Activated T-cell treated with anti-CD3 and anti-CD28 coated beads for 24 hours (primary cell): ENCODE results near the gene RASGRP1.
A peak's percentile ranks its signal among the peaks of the same experiment; 100 is the strongest.

Experiments
- DNase-seq: peaks from one replicate; pipeline ENCODE4 v3.0.0-alpha.2; 2020; ENCODE audit warnings: low read depth

RASGRP1 gene

GRCh38 chr15:38565287-38565670 is 665 bp upstream of the RASGRP1 start:
- no peak for DNase-seq

- DNase-seq: peak; percentile 84
Measured at GRCh38 chr15:38563723-38564519, 693 bp downstream of the RASGRP1 start.

DNA sequence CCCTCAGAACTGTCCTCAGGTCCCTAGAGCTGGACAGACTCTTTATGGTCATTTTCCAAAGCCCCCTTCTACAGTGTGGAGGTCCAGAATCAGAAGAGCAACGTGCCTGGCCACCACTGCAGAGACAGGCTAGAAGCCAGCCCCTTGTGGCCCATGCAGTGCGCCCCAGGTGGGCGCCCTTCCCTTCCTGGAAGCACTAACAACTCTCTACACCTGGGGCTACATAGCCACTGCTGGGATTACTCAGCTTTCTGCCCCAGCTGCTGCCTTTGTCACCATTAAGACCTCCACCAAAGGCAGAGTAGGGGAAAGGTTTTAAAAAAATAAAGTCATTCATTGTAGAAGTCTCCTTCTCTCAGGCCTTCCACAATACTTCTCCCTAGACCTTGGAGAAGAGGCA is 2.3 kb downstream of the RASGRP1 start:
- no peak for DNase-seq

DNA sequence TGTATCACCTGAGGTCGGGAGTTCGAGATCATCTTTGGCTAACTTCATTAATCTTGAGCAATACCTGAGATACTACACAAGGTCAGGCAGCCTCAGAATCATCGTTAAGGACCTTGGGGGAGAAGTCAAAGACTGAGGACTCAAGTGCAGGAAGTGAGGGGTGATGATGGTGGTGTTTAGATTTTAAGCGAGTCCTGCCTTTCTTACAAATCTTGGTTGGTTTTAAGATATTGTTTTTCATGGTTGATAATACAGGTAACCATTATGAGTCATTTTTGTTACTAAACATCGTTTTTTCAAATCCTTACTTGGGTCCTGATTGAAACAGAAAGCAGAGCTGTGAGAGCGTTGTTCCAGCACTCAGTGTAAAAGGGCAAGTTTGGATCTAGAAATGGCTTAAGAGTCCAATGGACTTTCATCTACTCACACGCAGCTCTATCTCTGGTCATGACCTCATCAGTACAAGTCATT is 4.1 kb downstream of the RASGRP1 start:
- DNase-seq: no peak

GRCh38 chr15:38559636-38560307 is 4.8 kb downstream of the RASGRP1 start:
- no peak for DNase-seq

GRCh38 chr15:38559131-38559530 is 5.5 kb downstream of the RASGRP1 start:
- DNase-seq: no peak

GRCh38 chr15:38558372-38559059 is 6.1 kb downstream of the RASGRP1 start:
- no peak for DNase-seq

DNA sequence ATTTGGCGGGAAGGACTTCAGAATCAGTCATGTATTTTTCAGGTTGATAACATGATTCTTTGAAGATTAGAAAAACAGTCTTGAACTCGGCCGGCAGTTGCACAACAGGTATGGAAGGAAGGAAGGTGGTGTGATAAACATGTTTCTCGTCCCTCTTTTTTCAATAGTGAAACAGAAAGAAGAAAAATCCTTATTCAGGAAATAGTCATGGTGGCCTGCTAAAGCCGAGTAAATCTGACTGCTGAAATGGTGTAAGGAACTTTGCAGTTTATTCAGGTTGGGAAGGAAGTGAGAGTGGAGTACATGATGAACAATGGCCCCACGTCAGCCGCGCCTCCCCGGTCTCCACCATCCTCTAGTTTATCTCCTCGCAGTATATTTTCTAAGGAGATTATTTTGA is 6.7 kb downstream of the RASGRP1 start:
- DNase-seq: no peak

DNA sequence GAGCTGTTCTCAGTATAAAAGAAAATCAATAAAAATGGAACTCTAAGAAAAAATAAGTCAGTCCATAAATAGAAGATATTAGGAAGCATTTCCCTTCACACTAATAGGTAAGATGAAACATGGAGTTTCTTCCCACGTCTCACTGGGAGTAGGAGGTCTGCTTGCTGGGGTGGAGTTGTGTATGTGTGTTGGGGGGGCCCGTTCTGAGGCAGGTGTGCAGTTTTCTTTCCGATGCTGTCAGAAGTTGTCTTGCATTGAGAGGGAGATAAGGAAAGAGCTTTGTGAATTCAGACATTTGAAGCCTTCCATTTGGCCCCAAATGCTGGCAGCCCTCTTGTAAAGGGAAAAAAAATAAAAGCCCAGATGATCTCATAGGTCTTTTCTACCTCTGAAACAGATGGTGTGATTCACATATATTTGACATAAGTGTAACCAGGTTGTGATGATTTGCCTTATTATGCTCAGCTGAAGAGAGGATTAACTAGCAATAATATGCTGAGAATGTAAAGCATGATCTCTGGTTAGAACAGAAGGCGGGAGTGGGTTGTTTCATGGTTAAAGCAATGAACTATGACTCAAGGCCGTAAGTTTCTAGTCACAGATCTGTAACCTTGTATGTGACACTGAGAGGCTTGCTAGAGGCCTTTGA is 8.8 kb downstream of the RASGRP1 start:
- DNase-seq: no peak

DNA sequence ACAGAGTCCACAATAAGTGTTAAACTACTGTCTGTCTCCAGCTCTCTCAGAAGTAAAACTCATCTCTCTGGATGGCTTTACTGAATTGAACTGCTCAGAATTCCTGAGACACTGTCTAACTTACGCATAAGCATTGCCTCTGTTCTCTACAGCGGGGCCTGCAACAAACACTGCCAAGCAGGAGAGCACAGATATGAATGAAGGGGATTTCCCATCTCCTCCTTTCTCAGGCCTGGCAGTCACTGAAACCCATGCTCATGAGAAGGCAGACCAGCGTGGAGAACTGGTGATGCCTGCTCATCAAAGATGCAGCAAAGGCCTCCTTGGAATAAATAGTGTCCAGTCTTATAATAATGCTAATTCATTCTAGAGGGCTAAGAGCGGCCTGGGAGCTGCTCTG is 10.3 kb downstream of the RASGRP1 start:
- DNase-seq: peak; percentile 44

GRCh38 chr15:38553071-38553470 is 11.5 kb downstream of the RASGRP1 start:
- DNase-seq: no peak

GRCh38 chr15:38551720-38552648 is 12.6 kb downstream of the RASGRP1 start:
- DNase-seq: no peak

GRCh38 chr15:38549222-38549621 is 15.4 kb downstream of the RASGRP1 start:
- DNase-seq: no peak

- DNase-seq: no peak
Measured at GRCh38 chr15:38547255-38547997, 17.2 kb downstream of the RASGRP1 start.

GRCh38 chr15:38545179-38545578 is 19.4 kb downstream of the RASGRP1 start:
- no peak for DNase-seq

DNA sequence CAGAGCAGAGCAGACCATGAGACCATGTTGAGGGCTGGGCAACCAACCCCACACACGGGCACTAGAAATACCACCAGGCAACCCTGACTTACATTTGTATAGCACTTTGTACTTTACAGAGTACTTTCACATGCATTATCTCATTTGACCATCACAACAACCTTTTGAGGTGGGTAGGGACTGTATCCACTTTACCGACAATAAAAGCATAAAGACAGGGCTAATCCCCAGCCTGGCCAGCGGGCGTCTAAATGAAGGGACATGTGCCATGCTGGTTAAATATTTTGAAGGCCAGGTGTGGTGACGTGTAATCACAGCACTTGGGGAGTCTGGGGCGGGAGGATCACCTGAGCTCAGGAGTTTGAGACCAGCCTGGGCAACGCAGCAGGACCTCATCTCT is 23.6 kb downstream of the RASGRP1 start:
- no peak for DNase-seq

- DNase-seq: no peak
Measured at GRCh38 chr15:38540510-38540909, 24.1 kb downstream of the RASGRP1 start.

DNA sequence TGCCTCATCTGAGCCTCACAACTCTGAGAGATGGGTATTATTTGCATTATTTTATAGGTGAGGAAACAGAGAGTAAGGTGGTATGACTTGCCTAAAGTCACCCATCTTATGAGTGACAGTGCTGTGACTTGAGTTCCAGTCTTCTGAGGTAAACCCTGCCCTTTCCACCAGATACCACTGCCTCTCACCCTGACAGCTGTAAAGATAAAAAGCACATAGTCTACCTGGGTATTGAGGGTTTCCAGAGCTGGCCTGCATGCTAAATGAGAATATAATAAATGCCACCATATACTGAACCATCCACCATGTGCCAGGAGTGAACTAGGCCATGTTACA is 25.6 kb downstream of the RASGRP1 start:
- DNase-seq: no peak

DNA sequence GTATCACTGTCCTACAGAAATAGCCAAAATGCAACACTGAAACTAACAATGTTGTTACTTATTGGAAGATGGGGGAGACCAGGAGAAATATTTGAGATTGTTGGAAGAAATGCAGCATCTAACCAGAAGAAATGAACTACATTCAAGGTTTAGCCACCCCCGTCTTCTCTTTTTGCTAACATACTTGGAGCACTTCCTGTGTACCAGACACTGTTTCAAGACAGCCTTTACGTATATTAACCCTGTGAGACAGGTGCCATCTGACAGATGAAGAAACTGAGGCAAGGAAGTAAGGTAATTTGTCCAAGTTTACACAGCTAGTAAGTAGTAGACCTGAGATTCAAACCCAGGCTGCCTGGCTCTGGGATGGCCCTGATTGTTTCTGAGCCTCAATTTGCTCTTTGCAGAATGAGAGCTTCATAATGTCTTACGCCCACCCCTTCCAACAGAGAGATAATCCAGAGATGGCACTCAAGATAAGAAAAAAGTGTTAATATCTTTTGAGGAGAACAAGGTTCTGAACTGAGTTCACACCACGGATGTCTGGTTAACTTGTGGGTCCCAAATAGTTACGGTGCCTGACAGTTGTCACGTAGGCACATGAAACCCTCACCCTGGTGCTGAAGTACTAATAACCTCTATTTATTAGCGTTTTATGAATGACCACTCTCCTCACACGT is 26.1 kb downstream of the RASGRP1 start:
- DNase-seq: no peak

GRCh38 chr15:38536201-38536676 is 28.4 kb downstream of the RASGRP1 start:
- DNase-seq: no peak
